Muscle of leg (tissue), 11 donors: Measurements from ENCODE around the gene FBXO31. TPM values are rescaled to one million over a fixed set of nuclear protein-coding genes. Genes with fewer than 3 reads are reported as not detected.

Source experiments
- DNase-seq: peaks from one replicate; pipeline ENCODE4 v3.0.0; 2013
- H3K27ac ChIP-seq: one replicate; pipeline ENCODE4 v1.5.1; 2013; ENCODE audit warnings: mild to moderate bottlenecking, low read length, control low read depth
- H3K27me3 ChIP-seq: one replicate; pipeline ENCODE4 v1.6.1; 2013; ENCODE audit warnings: low read length; ENCODE audit not compliant: control insufficient read depth, insufficient read depth
- H3K36me3 ChIP-seq: one replicate; pipeline ENCODE4 v1.6.1; 2013; ENCODE audit warnings: low read length; ENCODE audit not compliant: control insufficient read depth, insufficient read depth
- H3K4me1 ChIP-seq: one replicate; pipeline ENCODE4 v1.6.1; 2013; ENCODE audit warnings: low read length; ENCODE audit not compliant: control insufficient read depth, insufficient read depth
- H3K4me3 ChIP-seq: one replicate; pipeline ENCODE4 v1.5.1; 2013; ENCODE audit warnings: low read length, control low read depth
- H3K9me3 ChIP-seq: replicated peaks from 2 replicates; pipeline ENCODE4 v1.6.1; 2013; ENCODE audit warnings: low read depth, low read length; ENCODE audit not compliant: control insufficient read depth
- WGBS: methylation state at CpG from one replicate; pipeline ENCODE4 v1.1.5; 2013; ENCODE audit warnings: missing lambda C conversion rate; ENCODE audit not compliant: insufficient coverage; 5-methylcytosine and 5-hydroxymethylcytosine counted together
- polyA plus RNA-seq, 8 donors: library from polyadenylated mRNA; unstranded; fragments of 120-200 nt; gene quantifications; one replicate each; pipeline versions ENCODE4 v1.2.1 to v1.2.3, GENCODE V29; 2013; ENCODE audit warnings: inconsistent platforms in 1 of 8, low replicate concordance in 1 of 8; ENCODE audit not compliant: insufficient read length in 8 of 8, insufficient read depth in 1 of 8
- total RNA-seq: library from RNA; stranded (reverse); fragments of 120-200 nt; gene quantifications from one replicate; pipeline ENCODE4 v1.2.4, GENCODE V29; 2013

Gene FBXO31
- total and polyA plus RNA-seq, 9 donors = 19.4 to 32.0 (median 27.0) TPM

- WGBS = 95% methylated on average over 10 of the region's 11 CpGs
- H3K4me3 ChIP-seq = no peak overlapping the region
- no peaks in the 10 kb centered on the region for H3K9me3 ChIP-seq
- H3K36me3 ChIP-seq = peaks cover 66% of the 10 kb centered on the region
- no peaks in the 10 kb centered on the region for H3K4me1 ChIP-seq
- H3K27ac ChIP-seq = no peak overlapping the region
- H3K27me3 ChIP-seq = no peaks in the 10 kb centered on the region
- DNase-seq = no peak
These were observed 53.3 kb downstream of the FBXO31 start for GRCh38 chr16:87330257-87330624.

- Histone ChIP-seq H3K9me3 (no peaks in the 10 kb centered on the region), H3K36me3 (peaks cover 60% of the 10 kb centered on the region), H3K27me3 (no peaks in the 10 kb centered on the region), H3K27ac (no peak overlapping the region), H3K4me1 (peaks cover 4% of the 10 kb centered on the region), H3K4me3 (no peak overlapping the region)
- WGBS = 95% methylated on average over 19 of the region's 20 CpGs
- DNase-seq = no peak
These were observed 53.9 kb downstream of the FBXO31 start for GRCh38 chr16:87329436-87330256.

- Histone ChIP-seq H3K9me3 (no peaks in the 10 kb centered on the region), H3K27me3 (no peaks in the 10 kb centered on the region), H3K36me3 (peaks cover 54% of the 10 kb centered on the region), H3K4me3 (no peak overlapping the region), H3K27ac (no peak overlapping the region), H3K4me1 (peaks cover 7% of the 10 kb centered on the region)
- no peak for DNase-seq
- WGBS = 82% methylated on average over 11 of the region's 12 CpGs
These were observed 54.7 kb downstream of the FBXO31 start for GRCh38 chr16:87328846-87329245.

- no peaks in the 10 kb centered on the region for H3K9me3 ChIP-seq
- DNase-seq = no peak
- H3K4me3 ChIP-seq = no peak overlapping the region
- no peak overlapping the region for H3K27ac ChIP-seq
- peaks cover 47% of the 10 kb centered on the region for H3K36me3 ChIP-seq
- H3K4me1 ChIP-seq = peaks cover 7% of the 10 kb centered on the region
- 87% methylated on average over 18 of the region's 19 CpGs for WGBS
- no peaks in the 10 kb centered on the region for H3K27me3 ChIP-seq
These were observed 55.6 kb downstream of the FBXO31 start for GRCh38 chr16:87327798-87328495.

- no peak overlapping the region for H3K27ac ChIP-seq
- H3K36me3 ChIP-seq = peaks cover 30% of the 10 kb centered on the region
- no peak for DNase-seq
- peaks cover 7% of the 10 kb centered on the region for H3K4me1 ChIP-seq
- H3K9me3 ChIP-seq = no peaks in the 10 kb centered on the region
- H3K4me3 ChIP-seq = no peak overlapping the region
- H3K27me3 ChIP-seq = no peaks in the 10 kb centered on the region
- WGBS = 80% methylated on average over 10 of the region's 11 CpGs
These were observed 57.4 kb downstream of the FBXO31 start for GRCh38 chr16:87326151-87326571.

GRCh38 chr16:87325423-87325858 lies 58.1 kb downstream of the FBXO31 start:
- H3K27me3 ChIP-seq = no peaks in the 10 kb centered on the region
- WGBS = 69% methylated on average over 15 of the region's 15 CpGs
- no peak overlapping the region for H3K27ac ChIP-seq
- H3K36me3 ChIP-seq = peaks cover 23% of the 10 kb centered on the region
- H3K4me3 ChIP-seq = no peak overlapping the region
- DNase-seq = no peak
- H3K9me3 ChIP-seq = no peaks in the 10 kb centered on the region
- H3K4me1 ChIP-seq = peaks cover 7% of the 10 kb centered on the region

GRCh38 chr16:87324411-87325275 lies 58.9 kb downstream of the FBXO31 start:
- H3K27ac ChIP-seq = no peak overlapping the region
- no peaks in the 10 kb centered on the region for H3K27me3 ChIP-seq
- H3K4me1 ChIP-seq = peaks cover 7% of the 10 kb centered on the region
- DNase-seq = peak; percentile 46
- WGBS = 49% methylated on average over 18 of the region's 28 CpGs
- no peaks in the 10 kb centered on the region for H3K9me3 ChIP-seq
- peaks cover 15% of the 10 kb centered on the region for H3K36me3 ChIP-seq
- H3K4me3 ChIP-seq = no peak overlapping the region

GRCh38 chr16:87323727-87324410 lies 59.7 kb downstream of the FBXO31 start:
- peaks cover 7% of the 10 kb centered on the region for H3K4me1 ChIP-seq
- DNase-seq = no peak

GRCh38 chr16:87322833-87323726 lies 60.5 kb downstream of the FBXO31 start:
- no peaks in the 10 kb centered on the region for H3K9me3 ChIP-seq
- no peak for DNase-seq
- H3K27me3 ChIP-seq = no peaks in the 10 kb centered on the region
- H3K27ac ChIP-seq = no peak overlapping the region
- peaks cover 13% of the 10 kb centered on the region for H3K4me1 ChIP-seq
- peaks cover 3% of the 10 kb centered on the region for H3K36me3 ChIP-seq
- H3K4me3 ChIP-seq = no peak overlapping the region
- WGBS = 89% methylated on average over 31 of the region's 35 CpGs

More at GRCh38 chr16:87323727-87324410, 59.7 kb downstream of the FBXO31 start:
- H3K27ac ChIP-seq = no peak overlapping the region
- H3K27me3 ChIP-seq = no peaks in the 10 kb centered on the region
- no peaks in the 10 kb centered on the region for H3K9me3 ChIP-seq
- 86% methylated on average over 15 of the region's 21 CpGs for WGBS
- peaks cover 11% of the 10 kb centered on the region for H3K36me3 ChIP-seq
- H3K4me3 ChIP-seq = no peak overlapping the region
